HG03469 (cell line): ENCODE measurements around the gene KCNK10.
"Not testable (repeated sequence)": the region's sequence is repeated elsewhere in the genome, so short reads cannot be mapped to it uniquely, and the experiment has no call there.

Source experiments
- ATAC-seq: cut with Tn5 transposase; IDR thresholded peaks from one replicate; pipeline ENCODE4 v1.9.1; 2021; ENCODE audit warnings: mild to moderate bottlenecking, moderate library complexity, moderate number of reproducible peaks; ENCODE audit not compliant: unreplicated experiment

The KCNK10 gene

GRCh38 chr14:88272390-88273269, 50.4 kb downstream of the KCNK10 start:
- no peak for ATAC-seq

- no peak for ATAC-seq
Observed at GRCh38 chr14:88271205-88271604, 51.9 kb downstream of the KCNK10 start.

- no peak for ATAC-seq
Observed at GRCh38 chr14:88270776-88271175, 52.3 kb downstream of the KCNK10 start.

GRCh38 chr14:88269806-88270420, 53.2 kb downstream of the KCNK10 start:
- no peak for ATAC-seq

GRCh38 chr14:88266474-88266873, 56.6 kb downstream of the KCNK10 start:
- ATAC-seq: no peak

GRCh38 chr14:88264116-88264515, 59.0 kb downstream of the KCNK10 start:
- no peak for ATAC-seq

GRCh38 chr14:88261302-88261701, 61.8 kb downstream of the KCNK10 start:
- not testable (repeated sequence) for ATAC-seq

- no peak for ATAC-seq
Observed at GRCh38 chr14:88258021-88258420, 65.0 kb downstream of the KCNK10 start.

- ATAC-seq: no peak
Observed at GRCh38 chr14:88256997-88257950, 65.8 kb downstream of the KCNK10 start.

- ATAC-seq: no peak
Observed at GRCh38 chr14:88255798-88256197, 67.3 kb downstream of the KCNK10 start.

GRCh38 chr14:88255196-88255595, 67.9 kb downstream of the KCNK10 start:
- no peak for ATAC-seq

GRCh38 chr14:88252498-88252897, 70.6 kb downstream of the KCNK10 start:
- ATAC-seq: no peak

- ATAC-seq: no peak
Observed at GRCh38 chr14:88251650-88252049, 71.4 kb downstream of the KCNK10 start.

- ATAC-seq: no peak
Observed at GRCh38 chr14:88249266-88249665, 73.8 kb downstream of the KCNK10 start.

GRCh38 chr14:88248606-88249005, 74.5 kb downstream of the KCNK10 start:
- no peak for ATAC-seq

- ATAC-seq: no peak
Observed at GRCh38 chr14:88247228-88247627, 75.8 kb downstream of the KCNK10 start.

GRCh38 chr14:88245321-88245720, 77.7 kb downstream of the KCNK10 start:
- ATAC-seq: no peak

GRCh38 chr14:88243946-88244345, 79.1 kb downstream of the KCNK10 start:
- ATAC-seq: no peak

- ATAC-seq: no peak
Observed at GRCh38 chr14:88242446-88242845, 80.6 kb downstream of the KCNK10 start.

GRCh38 chr14:88241810-88242209, 81.3 kb downstream of the KCNK10 start:
- ATAC-seq: no peak

GRCh38 chr14:88234442-88234841, 88.6 kb downstream of the KCNK10 start:
- ATAC-seq: no peak
